OCI-LY3 (cell line): ENCODE measurements around the gene MLPH.

Experiments
- H2AFZ ChIP-seq: fragments of 200-600, 300-600 bp; shearing (Covaris generic); 2 replicates; pipeline ENCODE4 v1.6.0; 2014; ENCODE audit warnings: antibody characterized with exemption, low read depth, low read length
- H3K27ac ChIP-seq: fragments of 200-600, 300-600 bp; sonication (generic); 2 replicates; pipeline ENCODE4 v1.5.1; 2014; ENCODE audit warnings: mild to moderate bottlenecking, low read length, moderate library complexity, mixed read lengths
- H3K27me3 ChIP-seq: fragments of 200-600, 300-600 bp; sonication (generic); 2 replicates; pipeline ENCODE4 v1.6.1; 2014; ENCODE audit warnings: low read depth, low read length, mixed read lengths
- H3K36me3 ChIP-seq: fragments of 200-600, 300-600 bp; sonication (generic); replicated peaks from 2 replicates; pipeline ENCODE3; 2014; ENCODE audit warnings: low read depth, low read length, mixed read lengths
- H3K4me1 ChIP-seq: fragments of 300-600, 200-600 bp; sonication (generic); 2 replicates; pipeline ENCODE4 v1.6.1; 2014; ENCODE audit warnings: low read length, mixed read lengths
- H3K4me2 ChIP-seq: fragments of 200-600, 300-600 bp; sonication (generic); 2 replicates; pipeline ENCODE4 v1.6.1; 2014; ENCODE audit warnings: low read length, mixed read lengths
- H3K4me3 ChIP-seq: fragments of 300-600, 200-600 bp; sonication (generic); 2 replicates; pipeline ENCODE4 v1.5.1; 2014; ENCODE audit warnings: antibody characterized with exemption, mild to moderate bottlenecking, low read length, moderate library complexity
- H3K79me2 ChIP-seq: fragments of 300-600, 200-600 bp; shearing (Covaris generic); 2 replicates; pipeline ENCODE4 v1.6.1; 2014; ENCODE audit warnings: mild to moderate bottlenecking, low read length, mixed read lengths
- H3K9ac ChIP-seq: fragments of 300-600, 200-600 bp; shearing (Covaris generic); 2 replicates; pipeline ENCODE4 v1.6.0; 2014; ENCODE audit warnings: mild to moderate bottlenecking, low read length, moderate library complexity
- H3K9me3 ChIP-seq: fragments of 200-600, 300-600 bp; shearing (Covaris generic); 2 replicates; pipeline ENCODE4 v1.6.1; 2014; ENCODE audit warnings: low read length, mixed read lengths; ENCODE audit not compliant: insufficient read depth
- H4K20me1 ChIP-seq: fragments of 200-600, 300-600 bp; sonication (generic); 2 replicates; pipeline ENCODE4 v1.6.1; 2016; ENCODE audit warnings: low read length, mixed read lengths; ENCODE audit not compliant: insufficient read depth
- EZH2phosphoT487 ChIP-seq: fragments of 200-600 bp; shearing (Covaris generic); IDR thresholded peaks from 2 replicates; pipeline ENCODE4 v1.6.1; 2018; ENCODE audit warnings: antibody characterized with exemption, mixed run types, low read depth
- TF ChIP-seq, protein P1 (sequence below): fragments of 200-600, 300-600 bp; sonication (generic); IDR thresholded peaks from 2 replicates; pipeline ENCODE4 v1.5.1; 2014; ENCODE audit warnings: antibody characterized with exemption, low read length, low read depth

MLPH gene

DNA sequence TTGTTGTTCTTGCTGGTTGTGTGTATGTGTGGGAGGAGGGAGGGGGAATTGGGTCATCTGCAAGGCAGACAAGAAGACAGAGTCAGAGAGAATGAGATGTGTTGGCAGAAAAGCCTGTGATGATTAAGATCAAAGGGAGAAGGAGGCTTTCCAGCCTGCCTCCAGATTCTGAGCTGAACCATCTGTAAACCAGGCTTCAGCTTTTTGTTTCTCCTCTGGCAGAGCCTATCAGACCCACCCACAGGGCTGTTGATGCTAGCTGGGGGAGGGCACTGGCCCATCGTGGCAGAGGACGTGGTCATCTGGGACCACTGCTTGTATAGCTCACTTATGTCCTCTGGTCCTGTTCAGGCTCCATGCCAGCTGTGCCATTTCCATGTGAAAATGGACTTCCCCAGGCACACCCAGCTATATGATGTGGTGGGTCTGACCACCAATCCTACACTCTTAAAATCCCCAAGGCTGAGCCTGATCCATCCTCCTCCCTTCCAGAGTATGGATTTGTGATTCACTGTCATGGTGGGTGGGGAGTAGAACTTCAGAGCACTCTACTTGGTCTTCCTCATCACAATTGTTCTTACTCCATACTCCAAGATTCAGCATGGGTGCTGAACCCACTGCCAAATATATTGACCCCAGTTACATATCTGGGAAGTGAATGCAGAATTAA lies 45.3 kb upstream of the MLPH start:
- H3K4me1 ChIP-seq: peaks cover 25% of the 10 kb centered on the region
- no peaks in the 10 kb centered on the region for H3K27me3 ChIP-seq
- no peak overlapping the region for H3K4me3 ChIP-seq
- TF ChIP-seq, protein P1, sequence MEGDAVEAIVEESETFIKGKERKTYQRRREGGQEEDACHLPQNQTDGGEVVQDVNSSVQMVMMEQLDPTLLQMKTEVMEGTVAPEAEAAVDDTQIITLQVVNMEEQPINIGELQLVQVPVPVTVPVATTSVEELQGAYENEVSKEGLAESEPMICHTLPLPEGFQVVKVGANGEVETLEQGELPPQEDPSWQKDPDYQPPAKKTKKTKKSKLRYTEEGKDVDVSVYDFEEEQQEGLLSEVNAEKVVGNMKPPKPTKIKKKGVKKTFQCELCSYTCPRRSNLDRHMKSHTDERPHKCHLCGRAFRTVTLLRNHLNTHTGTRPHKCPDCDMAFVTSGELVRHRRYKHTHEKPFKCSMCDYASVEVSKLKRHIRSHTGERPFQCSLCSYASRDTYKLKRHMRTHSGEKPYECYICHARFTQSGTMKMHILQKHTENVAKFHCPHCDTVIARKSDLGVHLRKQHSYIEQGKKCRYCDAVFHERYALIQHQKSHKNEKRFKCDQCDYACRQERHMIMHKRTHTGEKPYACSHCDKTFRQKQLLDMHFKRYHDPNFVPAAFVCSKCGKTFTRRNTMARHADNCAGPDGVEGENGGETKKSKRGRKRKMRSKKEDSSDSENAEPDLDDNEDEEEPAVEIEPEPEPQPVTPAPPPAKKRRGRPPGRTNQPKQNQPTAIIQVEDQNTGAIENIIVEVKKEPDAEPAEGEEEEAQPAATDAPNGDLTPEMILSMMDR: no peak
- TF ChIP-seq EZH2phosphoT487: no peak
- no peak overlapping the region for H3K9ac ChIP-seq
- no peak overlapping the region for H2AFZ ChIP-seq
- H4K20me1 ChIP-seq: no peaks in the 10 kb centered on the region
- 0 out of 2 replicates have a peak overlapping the region, but pooled peaks have one; percentile 47 for H3K27ac ChIP-seq
- no peak overlapping the region for H3K4me2 ChIP-seq
- no peaks in the 10 kb centered on the region for H3K9me3 ChIP-seq
- no peaks in the 10 kb centered on the region for H3K79me2 ChIP-seq
- H3K36me3 ChIP-seq: no peaks in the 10 kb centered on the region

DNA sequence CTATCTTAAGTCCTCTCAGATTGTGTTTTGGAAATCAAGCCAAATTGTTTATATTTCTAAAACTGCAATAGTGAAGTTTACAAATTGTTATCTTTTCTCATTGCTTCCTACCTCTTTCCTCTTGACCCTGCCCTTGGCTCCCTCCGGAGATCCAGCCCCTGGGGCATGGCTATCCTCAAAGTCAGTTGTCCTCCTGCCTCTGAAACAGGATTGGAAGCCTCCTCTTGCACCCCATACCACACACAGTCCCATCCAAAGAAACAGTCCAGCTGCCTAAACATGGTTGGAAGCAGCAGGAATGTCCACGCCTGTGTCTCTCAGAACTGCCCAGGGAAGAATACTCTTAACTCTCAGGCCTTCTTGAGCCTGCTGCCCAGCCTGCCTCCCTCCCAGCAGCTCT lies 43.0 kb upstream of the MLPH start:
- H3K9ac ChIP-seq: no peak overlapping the region
- no peaks in the 10 kb centered on the region for H3K27me3 ChIP-seq
- H4K20me1 ChIP-seq: no peaks in the 10 kb centered on the region
- no peaks in the 10 kb centered on the region for H3K79me2 ChIP-seq
- H3K4me1 ChIP-seq: peaks cover 20% of the 10 kb centered on the region
- no peak overlapping the region for H3K4me3 ChIP-seq
- H3K27ac ChIP-seq: no peak overlapping the region
- TF ChIP-seq, protein P1: no peak
- TF ChIP-seq EZH2phosphoT487: no peak
- no peaks in the 10 kb centered on the region for H3K9me3 ChIP-seq
- H2AFZ ChIP-seq: no peak overlapping the region
- H3K4me2 ChIP-seq: no peak overlapping the region
- H3K36me3 ChIP-seq: no peaks in the 10 kb centered on the region

DNA sequence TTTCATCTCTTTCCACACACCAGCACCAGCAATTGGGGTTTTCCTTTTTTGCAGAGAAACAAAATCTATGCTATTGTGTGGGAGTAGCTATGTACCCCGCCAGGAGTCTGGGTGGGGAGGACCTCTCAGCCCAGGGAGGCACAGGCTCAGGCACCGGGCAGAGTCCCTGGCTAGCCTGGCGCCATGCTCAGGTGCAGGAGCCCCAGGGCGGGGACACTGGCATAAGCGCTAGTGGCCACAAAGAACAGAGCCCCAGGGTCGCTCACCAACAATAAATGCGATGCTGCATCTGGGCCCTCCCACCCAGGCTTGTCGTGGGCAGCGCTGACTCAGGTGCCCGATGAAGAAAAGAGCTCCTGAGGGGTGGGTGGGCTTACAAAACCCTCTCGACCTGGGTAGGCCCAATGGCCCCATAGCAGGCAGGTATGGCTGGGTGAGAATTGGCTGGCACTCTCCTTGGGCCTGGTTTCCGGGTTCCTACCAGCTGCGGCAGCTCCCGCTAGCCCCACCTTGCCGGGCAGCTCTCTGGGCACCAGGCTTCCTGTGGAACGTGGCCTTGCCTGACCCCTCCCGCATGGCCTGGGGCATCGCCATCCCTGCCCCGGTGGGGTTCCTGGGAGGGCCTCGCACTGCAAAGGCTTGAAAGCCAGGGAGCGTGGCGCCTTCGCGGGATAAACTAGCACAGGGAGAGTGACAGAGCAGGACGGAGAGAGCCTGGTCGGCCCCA lies 41.3 kb upstream of the MLPH start:
- Histone ChIP-seq H3K9ac (no peak overlapping the region), H3K4me2 (no peak overlapping the region), H3K79me2 (no peaks in the 10 kb centered on the region), H3K4me1 (peaks cover 10% of the 10 kb centered on the region), H3K9me3 (no peaks in the 10 kb centered on the region), H4K20me1 (no peaks in the 10 kb centered on the region), H3K27ac (no peak overlapping the region), H2AFZ (no peak overlapping the region), H3K4me3 (no peak overlapping the region), H3K36me3 (no peaks in the 10 kb centered on the region), H3K27me3 (no peaks in the 10 kb centered on the region)
- no peak for TF ChIP-seq EZH2phosphoT487
- TF ChIP-seq, protein P1: no peak

GRCh38 chr2:237446338-237446665 lies 40.7 kb upstream of the MLPH start:
- Histone ChIP-seq H3K36me3 (no peaks in the 10 kb centered on the region), H3K4me3 (no peak overlapping the region), H3K79me2 (no peaks in the 10 kb centered on the region), H3K27me3 (no peaks in the 10 kb centered on the region), H3K4me1 (peaks cover 5% of the 10 kb centered on the region), H3K4me2 (no peak overlapping the region), H3K9ac (no peak overlapping the region), H2AFZ (no peak overlapping the region), H3K9me3 (no peaks in the 10 kb centered on the region), H3K27ac (no peak overlapping the region), H4K20me1 (no peaks in the 10 kb centered on the region)
- TF ChIP-seq EZH2phosphoT487: no peak
- TF ChIP-seq, protein P1: no peak
